Retinal pigment epithelial cell (primary cell): Measurements from ENCODE around the gene RMND5A.

ENCODE experiments used
- DNase-seq: peaks from one replicate; pipeline ENCODE4 v3.0.0-alpha.2; 2010; ENCODE audit warnings: low read depth
- H3K4me3 ChIP-seq: 2 replicates; pipeline ENCODE4 v1.5.1; 2011; ENCODE audit warnings: mild to moderate bottlenecking, low read length, control low read depth, moderate library complexity
- TF ChIP-seq, protein P1 (sequence below): conservative IDR thresholded peaks from 2 replicates; pipeline ENCODE4 v1.5.1; 2011; ENCODE audit warnings: low read depth, low read length, control low read depth, inconsistent platforms

RMND5A gene

DNA sequence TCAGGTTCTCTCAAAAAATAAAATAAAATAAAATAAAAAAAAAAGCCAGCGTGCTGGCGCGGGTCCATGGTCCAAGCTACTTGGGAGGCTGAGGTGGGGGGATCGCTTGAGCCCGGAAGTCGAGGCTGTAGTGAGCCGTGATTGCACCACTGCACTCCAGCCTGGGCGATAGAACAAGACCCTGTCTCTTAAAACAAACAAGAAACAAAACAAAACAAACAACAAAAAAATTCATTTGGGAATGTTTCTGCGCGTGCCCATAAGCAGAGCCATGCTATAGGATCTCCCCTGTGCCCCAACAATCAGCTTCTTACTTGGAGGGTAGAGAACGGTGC, 87.0 kb downstream of the RMND5A start:
- H3K4me3 ChIP-seq = peak overlapping the region; percentile 61

DNA sequence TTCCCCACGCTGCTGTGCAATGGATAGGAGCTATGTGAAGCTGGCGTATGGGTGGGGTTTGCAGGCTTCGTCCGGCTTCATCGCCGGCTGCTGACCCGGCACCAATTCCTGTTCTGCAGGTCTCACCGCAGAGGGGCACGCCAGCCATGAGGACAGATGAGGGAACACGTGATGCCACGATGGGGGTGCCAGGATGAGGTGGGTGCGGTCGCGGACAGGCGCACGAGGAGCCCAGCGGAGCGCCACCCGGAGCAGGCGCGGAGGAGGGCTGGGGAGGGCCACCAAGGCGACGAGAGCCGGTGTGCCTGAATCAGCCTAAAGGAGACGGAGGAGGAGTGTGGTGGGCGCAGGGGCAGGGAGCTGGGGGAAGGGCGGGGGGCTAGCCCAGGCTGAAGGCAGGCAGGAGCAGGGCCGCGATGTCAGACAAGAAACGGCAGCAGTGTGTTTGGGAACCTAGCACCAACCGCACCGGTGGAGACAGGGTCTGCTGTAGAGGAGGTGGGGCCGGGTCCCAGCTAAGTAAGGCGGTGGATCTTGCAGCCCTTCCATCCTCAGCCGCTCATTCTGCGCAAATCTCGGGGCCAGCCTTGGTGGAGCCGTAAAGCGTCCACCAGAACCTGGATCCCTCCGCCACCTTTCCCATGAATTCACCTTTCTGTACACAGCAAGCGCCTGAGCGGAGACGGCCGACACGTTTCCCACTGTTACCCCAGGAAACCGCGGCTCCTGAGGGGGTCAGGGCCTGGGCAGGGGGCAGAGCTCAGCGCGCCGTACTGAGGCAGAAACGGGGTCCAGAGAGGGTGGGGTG, 87.6 kb downstream of the RMND5A start:
- peak; percentile 19 for DNase-seq
- H3K4me3 ChIP-seq = peak overlapping the region; percentile 61
- TF ChIP-seq, protein P1, sequence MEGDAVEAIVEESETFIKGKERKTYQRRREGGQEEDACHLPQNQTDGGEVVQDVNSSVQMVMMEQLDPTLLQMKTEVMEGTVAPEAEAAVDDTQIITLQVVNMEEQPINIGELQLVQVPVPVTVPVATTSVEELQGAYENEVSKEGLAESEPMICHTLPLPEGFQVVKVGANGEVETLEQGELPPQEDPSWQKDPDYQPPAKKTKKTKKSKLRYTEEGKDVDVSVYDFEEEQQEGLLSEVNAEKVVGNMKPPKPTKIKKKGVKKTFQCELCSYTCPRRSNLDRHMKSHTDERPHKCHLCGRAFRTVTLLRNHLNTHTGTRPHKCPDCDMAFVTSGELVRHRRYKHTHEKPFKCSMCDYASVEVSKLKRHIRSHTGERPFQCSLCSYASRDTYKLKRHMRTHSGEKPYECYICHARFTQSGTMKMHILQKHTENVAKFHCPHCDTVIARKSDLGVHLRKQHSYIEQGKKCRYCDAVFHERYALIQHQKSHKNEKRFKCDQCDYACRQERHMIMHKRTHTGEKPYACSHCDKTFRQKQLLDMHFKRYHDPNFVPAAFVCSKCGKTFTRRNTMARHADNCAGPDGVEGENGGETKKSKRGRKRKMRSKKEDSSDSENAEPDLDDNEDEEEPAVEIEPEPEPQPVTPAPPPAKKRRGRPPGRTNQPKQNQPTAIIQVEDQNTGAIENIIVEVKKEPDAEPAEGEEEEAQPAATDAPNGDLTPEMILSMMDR = no peak

More for the DNA sequence above, 87.0 kb downstream of the RMND5A start:
- TF ChIP-seq, protein P1 = no peak
- DNase-seq = no peak

DNA sequence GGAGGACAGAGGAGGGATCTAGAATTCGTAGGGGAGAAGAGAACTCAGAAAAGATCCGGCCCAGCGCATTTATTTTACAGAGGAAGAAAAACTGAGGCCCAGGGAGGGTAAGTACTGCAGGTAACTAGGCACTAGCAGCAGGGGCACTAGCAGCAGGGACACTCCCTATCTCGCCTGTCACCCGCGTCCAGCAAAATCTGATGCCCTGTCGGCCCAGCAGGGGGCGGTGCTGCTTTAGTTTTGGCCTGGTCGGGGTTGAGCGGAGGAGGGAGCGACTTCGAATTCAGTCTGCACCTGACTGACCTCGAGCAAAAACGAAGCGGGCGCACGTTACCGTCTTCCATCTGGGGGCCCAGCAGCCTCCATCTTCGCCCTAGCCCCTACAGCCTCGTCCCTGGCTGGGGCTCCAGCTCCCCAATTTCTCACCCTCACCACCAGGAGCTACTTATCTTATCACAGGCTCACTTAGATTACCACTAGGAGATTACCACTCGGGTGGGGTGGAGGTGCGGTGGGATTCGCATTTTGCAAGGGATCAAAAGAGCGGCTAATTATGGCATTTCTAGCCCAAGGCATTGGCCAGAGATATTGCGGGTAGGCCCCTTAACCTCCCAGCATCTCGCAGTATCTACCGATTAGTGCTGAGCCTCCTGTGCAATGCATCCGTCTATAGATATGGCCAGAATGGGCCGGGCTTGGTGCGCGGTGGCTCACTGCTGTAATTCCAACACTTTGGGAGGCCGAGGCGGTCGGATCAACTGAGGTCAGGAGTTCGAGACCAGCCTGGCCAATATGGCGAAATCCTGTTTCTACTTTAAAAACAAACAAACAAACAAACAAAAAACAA, 88.4 kb downstream of the RMND5A start:
- TF ChIP-seq, protein P1 = peak; percentile 83
- H3K4me3 ChIP-seq = peak overlapping the region; percentile 61
- DNase-seq = peak; percentile 32

DNA sequence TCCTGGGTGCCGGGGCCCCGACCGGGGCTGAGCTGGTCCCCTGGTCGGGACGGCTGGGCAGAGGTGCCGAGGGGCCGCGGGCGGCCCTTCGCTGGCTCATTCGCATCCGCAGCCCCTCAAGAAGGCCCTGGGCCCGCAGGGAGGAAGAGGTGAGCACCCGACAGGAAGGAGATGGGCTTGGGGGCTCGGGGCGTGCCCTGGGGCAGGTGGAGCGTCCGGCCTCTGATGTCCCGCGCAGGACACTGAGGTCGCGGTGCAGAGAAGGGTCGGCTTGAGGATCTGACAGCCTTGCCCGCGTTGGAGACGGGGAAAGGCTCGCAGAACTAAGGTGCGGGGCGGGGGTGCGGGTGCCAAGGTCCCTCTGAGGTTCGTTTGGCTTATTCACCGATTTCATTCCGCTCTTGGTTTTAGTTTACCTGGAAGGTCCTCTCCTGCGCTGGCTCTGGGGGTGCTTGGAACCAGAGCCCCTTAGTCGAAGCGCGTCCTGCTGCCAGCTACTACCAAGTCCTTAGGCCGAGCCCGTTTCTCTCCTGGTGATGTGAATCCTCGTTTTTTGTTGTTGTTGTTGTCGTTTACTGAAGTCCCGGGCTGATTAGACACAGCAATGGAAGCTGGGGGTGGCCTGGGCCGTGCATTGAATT, 89.5 kb downstream of the RMND5A start:
- no peak for DNase-seq
- TF ChIP-seq, protein P1 = no peak
- H3K4me3 ChIP-seq = no peak overlapping the region

DNA sequence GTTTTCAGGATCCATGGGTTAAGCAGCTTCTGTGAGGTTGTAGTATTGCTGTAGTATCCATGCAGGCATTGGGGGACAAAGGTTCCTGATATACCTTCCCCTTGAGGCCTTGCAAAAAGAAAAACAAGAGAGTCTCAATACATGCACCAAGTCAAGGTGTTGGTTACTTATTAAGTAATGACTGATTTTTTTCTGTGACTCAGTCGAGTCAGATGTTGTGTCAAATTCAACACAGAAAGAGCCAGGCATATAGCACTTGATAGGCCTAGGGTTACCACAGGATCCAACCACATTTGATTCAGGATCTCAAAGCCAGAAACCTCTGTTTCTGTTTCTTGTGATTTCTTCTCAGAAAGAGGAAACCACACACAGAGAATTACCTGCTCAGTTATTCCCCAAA, 95.5 kb downstream of the RMND5A start:
- TF ChIP-seq, protein P1 = no peak
- H3K4me3 ChIP-seq = no peak overlapping the region
- DNase-seq = no peak

DNA sequence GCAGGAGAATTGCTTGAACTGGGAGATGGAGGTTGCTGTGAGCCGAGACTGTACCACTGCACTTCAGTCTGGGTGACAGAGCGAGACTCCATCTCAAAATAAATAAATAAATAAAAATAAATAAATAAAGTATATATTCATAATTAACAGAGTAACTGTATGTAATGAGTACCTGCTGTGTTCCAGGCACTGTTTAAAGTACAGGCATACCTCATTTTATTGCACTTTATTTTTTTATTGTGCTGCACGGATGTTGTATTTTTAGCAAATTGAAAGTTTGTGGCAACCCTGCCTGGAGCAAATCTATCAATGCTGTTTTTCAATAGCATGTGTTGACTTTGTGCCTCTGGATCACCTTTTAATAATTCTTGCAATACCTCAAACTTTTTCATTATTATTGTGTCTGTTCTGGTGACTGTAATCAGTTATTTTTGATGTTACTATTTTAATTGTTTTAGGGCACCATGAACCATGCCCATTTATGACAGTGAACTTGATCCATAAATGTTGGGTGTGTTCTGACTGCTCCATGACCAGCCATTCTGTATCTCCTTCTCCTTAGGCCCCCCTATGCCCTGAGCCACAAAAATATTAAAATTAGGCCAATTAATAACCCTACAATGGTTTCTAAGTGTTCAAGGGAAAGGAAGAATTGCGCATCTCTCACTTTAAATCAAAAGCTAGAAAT, 98.2 kb downstream of the RMND5A start:
- DNase-seq = no peak
- H3K4me3 ChIP-seq = no peak overlapping the region
- TF ChIP-seq, protein P1 = no peak
